Right lobe of liver (tissue), 6 donors: ENCODE data around the gene WDR49. TPM values are rescaled to one million over a fixed set of nuclear protein-coding genes. Genes with fewer than 3 reads are reported as not detected.
"Not testable (repeated sequence)": the region's sequence is repeated elsewhere in the genome, so short reads cannot be mapped to it uniquely, and the experiment has no call there.

Experiments
- ATAC-seq, 4 donors: fragments of 200-7000 bp; cut with Tn5 transposase; one replicate each; pipeline ENCODE4 v1.9.1; 2020; ENCODE audit warnings: mild to moderate bottlenecking in 4 of 4, moderate library complexity in 4 of 4
- DNase-seq, 3 donors: peaks; one replicate each; pipeline ENCODE4 v3.0.0-alpha.2; 2020
- H3K27ac ChIP-seq, 3 donors: fragments of 200-600 bp; one replicate each; pipeline ENCODE4 v1.8.0; 2022
- H3K27me3 ChIP-seq, 2 donors: fragments of 200-600 bp; one replicate each; pipeline ENCODE4 v1.8.0; 2022
- H3K36me3 ChIP-seq, 4 donors: fragments of 200-600 bp; sonication (generic) in 1 of 4; one replicate each; pipeline versions ENCODE4 v1.5.1 to v1.8.0; 2017 to 2022; ENCODE audit warnings: control low read depth in 1 of 4
- H3K4me1 ChIP-seq, 4 donors: fragments of 200-600 bp; sonication (generic) in 1 of 4; one replicate each; pipeline versions ENCODE4 v1.5.1 to v1.8.0; 2017 to 2022; ENCODE audit warnings: control low read depth in 1 of 4
- H3K4me3 ChIP-seq, 3 donors: fragments of 200-600 bp; one replicate each; pipeline ENCODE4 v1.8.0; 2022
- H3K9me3 ChIP-seq, 4 donors: fragments of 200-600 bp; sonication (generic) in 1 of 4; one replicate each; pipeline versions ENCODE4 v1.5.1 to v1.8.0; 2017 to 2022; ENCODE audit warnings: control low read depth in 1 of 4
- POLR2A ChIP-seq: fragments of 450-650 bp; IDR thresholded peaks from one replicate; pipeline ENCODE4 v1.6.1; 2017; ENCODE audit warnings: antibody characterized with exemption, mild to moderate bottlenecking
- WGBS: methylation state at CpG from one replicate; pipeline ENCODE4 v1.1.6; 2018; ENCODE audit warnings: low coverage, low lambda C conversion rate; ENCODE audit not compliant: insufficient coverage; ENCODE audit errors: missing lambda C conversion rate; 5-methylcytosine and 5-hydroxymethylcytosine counted together
- intact Hi-C, 2 donors: fragments of 100-400 bp; cut with DNase I; formaldehyde crosslinking; loops; one replicate each; pipeline versions ENCODE4 v1.11.2 to v1.14.1; 2022
- total RNA-seq, 6 experiments: library from RNA; depleted of rRNA in 2 of 6; stranded (reverse); fragments of >200 nt in 2 of 6; fragmentation: NEBNext Ultra II Directional in 3 of 6; extraction: Animal tissue kit (Norgen Biotek cat#: 25700) in 3 of 6; gene quantifications; one replicate each; pipeline versions ENCODE4 v1.1.0 to v1.2.4, GENCODE V29; 2016 to 2023
- TF ChIP-seq, protein P1 (sequence below), 4 donors: fragments of 200-600 bp in 3 of 4; fragments of 450-650 bp in 1 of 4; IDR thresholded peaks; one replicate each; pipeline versions ENCODE4 v1.5.1 to v1.8.0; 2016 to 2022; ENCODE audit warnings: antibody characterized with exemption in 4 of 4, mild to moderate bottlenecking in 2 of 4
- donor health status: DM: no; HTN: yes; CAD: no.
- donor health status: DM: no; HTN: no; CAD: no.
- donor health status: DM: no; HTN: no; CAD: no.
- donor health status: DM: no; HTN: yes; CAD: no.
- donor health status: DM: no; HTN: yes; CAD: no.

The WDR49 gene
- total RNA-seq, 6 experiments from 2014 or later, result 0.16 TPM; not detected in 5

GRCh38 chr3:167615030-167615429, 38.7 kb downstream of the WDR49 start:
- TF ChIP-seq, protein P1, sequence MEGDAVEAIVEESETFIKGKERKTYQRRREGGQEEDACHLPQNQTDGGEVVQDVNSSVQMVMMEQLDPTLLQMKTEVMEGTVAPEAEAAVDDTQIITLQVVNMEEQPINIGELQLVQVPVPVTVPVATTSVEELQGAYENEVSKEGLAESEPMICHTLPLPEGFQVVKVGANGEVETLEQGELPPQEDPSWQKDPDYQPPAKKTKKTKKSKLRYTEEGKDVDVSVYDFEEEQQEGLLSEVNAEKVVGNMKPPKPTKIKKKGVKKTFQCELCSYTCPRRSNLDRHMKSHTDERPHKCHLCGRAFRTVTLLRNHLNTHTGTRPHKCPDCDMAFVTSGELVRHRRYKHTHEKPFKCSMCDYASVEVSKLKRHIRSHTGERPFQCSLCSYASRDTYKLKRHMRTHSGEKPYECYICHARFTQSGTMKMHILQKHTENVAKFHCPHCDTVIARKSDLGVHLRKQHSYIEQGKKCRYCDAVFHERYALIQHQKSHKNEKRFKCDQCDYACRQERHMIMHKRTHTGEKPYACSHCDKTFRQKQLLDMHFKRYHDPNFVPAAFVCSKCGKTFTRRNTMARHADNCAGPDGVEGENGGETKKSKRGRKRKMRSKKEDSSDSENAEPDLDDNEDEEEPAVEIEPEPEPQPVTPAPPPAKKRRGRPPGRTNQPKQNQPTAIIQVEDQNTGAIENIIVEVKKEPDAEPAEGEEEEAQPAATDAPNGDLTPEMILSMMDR (IDR thresholded peaks at IDR 0.05), result no peak
- Histone ChIP-seq H3K27ac (no peak overlapping the region), H3K36me3 (no peaks in the 10 kb centered on the region), H3K27me3 (no peaks in the 10 kb centered on the region), H3K4me3 (no peak overlapping the region), H3K9me3 (no peaks in the 10 kb centered on the region), H3K4me1 (no peaks in the 10 kb centered on the region)
- ATAC-seq (no peak), DNase-seq (no peak)
- intact Hi-C loops, result no loop called here
- 56% methylated on average over 2 of the region's 3 CpGs for WGBS

GRCh38 chr3:167614196-167614595, 39.5 kb downstream of the WDR49 start:
- intact Hi-C loops, ATAC-seq, DNase-seq, H3K9me3 ChIP-seq, H3K27ac ChIP-seq, H3K36me3 ChIP-seq, H3K27me3 ChIP-seq, H3K4me1 ChIP-seq, H3K4me3 ChIP-seq: not testable (repeated sequence)
- WGBS, result 77% methylated on average over 4 of the region's 5 CpGs

GRCh38 chr3:167611718-167612117, 42.0 kb downstream of the WDR49 start:
- ATAC-seq, result no peak
- no peaks in the 10 kb centered on the region for H3K9me3 ChIP-seq
- DNase-seq, result no peak
- no peak overlapping the region for H3K27ac ChIP-seq
- no peaks in the 10 kb centered on the region for H3K4me1 ChIP-seq
- WGBS, result 45% methylated on average over 2 of the region's 2 CpGs
- no peak overlapping the region for H3K4me3 ChIP-seq
- H3K27me3 ChIP-seq, result no peaks in the 10 kb centered on the region
- TF ChIP-seq, protein P1 (IDR thresholded peaks at IDR 0.05), result no peak
- no peak for TF ChIP-seq POLR2A
- intact Hi-C loops, result no loop called here
- H3K36me3 ChIP-seq, result no peaks in the 10 kb centered on the region

DNA sequence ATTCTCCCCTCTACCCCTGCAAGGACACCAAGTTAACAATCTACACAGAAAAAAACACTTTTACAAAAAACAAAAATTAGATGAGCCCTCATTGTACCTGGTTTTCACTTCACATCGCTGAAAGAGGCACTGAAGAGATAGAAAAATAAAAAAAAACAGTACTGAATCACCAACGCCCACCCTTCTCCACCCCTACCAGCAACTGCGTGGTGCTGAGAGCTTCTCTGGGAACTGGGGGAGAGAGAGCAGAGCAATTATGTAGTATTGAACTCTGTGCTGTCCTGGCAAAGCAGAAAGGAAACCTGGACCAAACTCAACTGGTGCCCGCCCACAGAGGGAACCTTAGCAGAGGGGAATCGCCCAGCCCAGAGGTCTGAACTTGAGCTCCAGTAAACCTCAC, 44.6 kb downstream of the WDR49 start:
- Histone ChIP-seq H3K4me3 (no peak overlapping the region), H3K9me3 (no peaks in the 10 kb centered on the region), H3K4me1 (no peaks in the 10 kb centered on the region), H3K36me3 (no peaks in the 10 kb centered on the region), H3K27ac (no peak overlapping the region), H3K27me3 (no peaks in the 10 kb centered on the region)
- no peak for DNase-seq
- 45% methylated on average over 5 of the region's 5 CpGs for WGBS
- ATAC-seq, result no peak
- TF ChIP-seq, protein P1 (IDR thresholded peaks at IDR 0.05), result no peak
- TF ChIP-seq POLR2A, result no peak
- intact Hi-C loops, result no loop called here

DNA sequence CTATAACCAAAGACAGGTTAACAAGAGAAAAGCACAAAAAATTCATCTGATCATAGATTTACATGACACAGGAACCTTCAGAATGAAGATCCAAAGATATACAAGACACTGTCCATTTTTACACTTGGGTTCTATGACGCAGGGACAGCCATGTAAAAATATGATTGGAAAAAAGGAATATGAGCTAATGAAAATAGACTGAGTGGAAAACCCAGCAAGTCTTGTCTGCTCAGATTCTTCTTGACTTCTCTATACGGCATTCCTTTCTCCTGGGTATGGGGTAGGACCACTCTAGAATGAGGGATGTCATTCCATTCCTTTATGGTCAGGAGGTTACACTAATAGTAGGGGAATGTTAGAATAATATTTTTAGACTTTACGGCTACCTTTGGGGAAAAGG, 46.9 kb downstream of the WDR49 start:
- H3K4me3 ChIP-seq, result no peak overlapping the region
- H3K9me3 ChIP-seq, result no peaks in the 10 kb centered on the region
- DNase-seq, result no peak
- ATAC-seq, result no peak
- no peak overlapping the region for H3K27ac ChIP-seq
- WGBS, result 81% methylated on average over 3 of the region's 3 CpGs
- no peaks in the 10 kb centered on the region for H3K36me3 ChIP-seq
- H3K4me1 ChIP-seq, result no peaks in the 10 kb centered on the region
- intact Hi-C loops, result no loop called here
- TF ChIP-seq POLR2A, result no peak
- TF ChIP-seq, protein P1 (IDR thresholded peaks at IDR 0.05), result no peak
- H3K27me3 ChIP-seq, result no peaks in the 10 kb centered on the region
